Measurements from ENCODE around the gene PTPRD. TPM values are rescaled to one million over a fixed set of nuclear protein-coding genes. Genes with fewer than 3 reads are reported as not detected.
A peak's percentile ranks its signal among the peaks of the same experiment; 100 is the strongest.
"Not testable (repeated sequence)": the region's sequence is repeated elsewhere in the genome, so short reads cannot be mapped to it uniquely, and the experiment has no call there.

PTPRD gene
- total RNA-seq, 1 donor from 2014 or later = 15.6 TPM

GRCh38 chr9:10523164-10523563, 89.6 kb downstream of the PTPRD start:
- no peak for TF ChIP-seq CTCF (IDR thresholded peaks at IDR 0.05; ENCODE audit: borderline replicate concordance)
- Histone ChIP-seq H3K4me3 (no peak overlapping the region), H3K27ac (replicated peaks) (no peak overlapping the region), H3K27me3 (ENCODE audit: low read depth) (no peaks in the 10 kb centered on the region), H3K4me1 (no peaks in the 10 kb centered on the region), H3K36me3 (no peaks in the 10 kb centered on the region), H3K9me3 (replicated peaks) (peaks cover 7% of the 10 kb centered on the region)
- DNase-seq = no peak
- intact Hi-C loops (cut with micrococcal nuclease) = no loop called here

- Histone ChIP-seq H3K9me3 (replicated peaks) (peaks cover 17% of the 10 kb centered on the region), H3K4me3 (no peak overlapping the region), H3K36me3 (no peaks in the 10 kb centered on the region), H3K27ac (replicated peaks) (no peak overlapping the region), H3K27me3 (ENCODE audit: low read depth) (no peaks in the 10 kb centered on the region), H3K4me1 (no peaks in the 10 kb centered on the region)
- intact Hi-C loops (cut with micrococcal nuclease) = no loop called here
- TF ChIP-seq CTCF (IDR thresholded peaks at IDR 0.05; ENCODE audit: borderline replicate concordance) = no peak
- DNase-seq = no peak
Measured at GRCh38 chr9:10512144-10512543, 100.7 kb downstream of the PTPRD start.

GRCh38 chr9:10488937-10489336, 123.9 kb downstream of the PTPRD start:
- Histone ChIP-seq H3K27me3 (ENCODE audit: low read depth) (no peaks in the 10 kb centered on the region), H3K9me3 (replicated peaks) (peaks cover 50% of the 10 kb centered on the region), H3K27ac (replicated peaks) (no peak overlapping the region), H3K4me3 (no peak overlapping the region), H3K4me1 (no peaks in the 10 kb centered on the region), H3K36me3 (no peaks in the 10 kb centered on the region)
- intact Hi-C loops (cut with micrococcal nuclease) = no loop called here
- TF ChIP-seq CTCF (IDR thresholded peaks at IDR 0.05; ENCODE audit: borderline replicate concordance) = no peak
- no peak for DNase-seq

GRCh38 chr9:10479172-10479571, 133.6 kb downstream of the PTPRD start:
- TF ChIP-seq CTCF (IDR thresholded peaks at IDR 0.05; ENCODE audit: borderline replicate concordance) = no peak
- Histone ChIP-seq H3K36me3 (no peaks in the 10 kb centered on the region), H3K9me3 (replicated peaks) (peaks cover 59% of the 10 kb centered on the region), H3K4me1 (no peaks in the 10 kb centered on the region), H3K4me3 (no peak overlapping the region), H3K27ac (replicated peaks) (no peak overlapping the region), H3K27me3 (ENCODE audit: low read depth) (no peaks in the 10 kb centered on the region)
- intact Hi-C loops (cut with micrococcal nuclease) = no loop called here
- no peak for DNase-seq

- peak; percentile 9 for DNase-seq
- intact Hi-C loops (cut with micrococcal nuclease) = not testable (repeated sequence)
- peaks cover 23% of the 10 kb centered on the region for H3K9me3 ChIP-seq (replicated peaks)
Measured at GRCh38 chr9:10449201-10449617, 163.6 kb downstream of the PTPRD start.

GRCh38 chr9:10447036-10447435, 165.8 kb downstream of the PTPRD start:
- DNase-seq = no peak
- peaks cover 2% of the 10 kb centered on the region for H3K9me3 ChIP-seq (replicated peaks)
- no peak overlapping the region for H3K4me3 ChIP-seq
- no peaks in the 10 kb centered on the region for H3K27me3 ChIP-seq (ENCODE audit: low read depth)
- no peaks in the 10 kb centered on the region for H3K36me3 ChIP-seq
- no peaks in the 10 kb centered on the region for H3K4me1 ChIP-seq
- no peak overlapping the region for H3K27ac ChIP-seq (replicated peaks)
- no peak for TF ChIP-seq CTCF (IDR thresholded peaks at IDR 0.05; ENCODE audit: borderline replicate concordance)
- intact Hi-C loops (cut with micrococcal nuclease) = no loop called here

More at GRCh38 chr9:10449201-10449617, 163.6 kb downstream of the PTPRD start:
- not testable (repeated sequence) for H3K27me3 ChIP-seq (ENCODE audit: low read depth); H3K4me3 ChIP-seq; H3K36me3 ChIP-seq; H3K27ac ChIP-seq (replicated peaks); H3K4me1 ChIP-seq
